ENCODE measurements around the gene TBC1D3H.
"Not testable (repeated sequence)": the region's sequence is repeated elsewhere in the genome, so short reads cannot be mapped to it uniquely, and the experiment has no call there.

The TBC1D3H gene

DNA sequence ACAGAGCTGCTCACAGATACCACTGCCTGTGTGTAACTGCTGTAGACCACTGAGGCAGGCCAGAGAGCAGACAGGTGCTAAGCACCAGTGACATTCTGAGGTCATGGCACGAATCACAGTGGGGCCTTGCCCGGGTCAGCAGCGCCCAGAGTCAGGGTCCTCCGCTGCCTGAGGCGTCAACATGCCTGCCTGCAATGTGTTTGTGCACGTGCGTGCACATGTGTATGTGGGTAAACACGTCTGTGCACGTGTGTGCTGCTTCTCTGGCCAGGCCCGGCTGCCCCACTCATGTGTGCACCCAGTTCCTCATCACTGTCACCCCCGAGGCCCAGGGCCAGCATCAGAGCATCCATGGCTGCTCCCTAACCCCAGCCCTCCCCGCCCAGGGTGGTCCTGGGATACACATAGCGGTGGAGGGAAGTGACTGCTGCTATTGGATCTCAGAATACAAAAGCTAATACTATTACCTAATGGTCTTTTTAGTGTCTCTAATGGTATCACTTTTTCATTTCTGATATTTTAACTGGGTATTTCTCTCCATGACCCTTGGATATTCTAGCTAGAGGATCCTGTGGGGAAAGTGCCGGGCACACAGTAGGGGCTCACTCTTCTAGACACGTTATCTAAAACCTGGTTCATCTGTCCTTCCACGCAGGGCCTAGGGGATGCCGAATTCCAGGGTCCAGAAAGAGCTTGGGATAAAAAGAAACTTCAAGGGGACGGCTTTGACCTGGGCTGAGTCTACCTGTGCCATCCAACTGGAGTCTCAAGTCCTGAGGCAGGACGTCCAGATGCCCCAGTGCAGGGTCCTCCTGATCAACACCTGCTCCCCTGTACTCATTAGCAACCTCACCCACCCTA lies at the start of gene TBC1D3H:
TSS of gene TBC1D3H (minus strand) at position 51 of the 861 bp plus-strand sequence. CDS start 1,540 bp downstream, outside the sequence.
- H3K27me3 ChIP-seq (replicated peaks; ENCODE audit: insufficient read depth, low read length); H3F3A ChIP-seq (ENCODE audit: insufficient read depth, low read length); H3K9ac ChIP-seq (ENCODE audit: low read length); DNase-seq; H3K79me2 ChIP-seq (ENCODE audit: low read length); H3K4me3 ChIP-seq (ENCODE audit: low read length); H3K4me2 ChIP-seq (ENCODE audit: low read depth, low read length); H3K36me3 ChIP-seq (replicated peaks; ENCODE audit: insufficient read depth, low read length); H4K20me1 ChIP-seq (ENCODE audit: insufficient read depth, low read length); H3K27ac ChIP-seq (ENCODE audit: low read length); H2AFZ ChIP-seq (ENCODE audit: low read length); H3K9me2 ChIP-seq (replicated peaks; ENCODE audit: insufficient read depth, low read length); H3K9me3 ChIP-seq (replicated peaks; ENCODE audit: insufficient read depth, low read length); H3K4me1 ChIP-seq (ENCODE audit: low read length): not testable (repeated sequence)

DNA sequence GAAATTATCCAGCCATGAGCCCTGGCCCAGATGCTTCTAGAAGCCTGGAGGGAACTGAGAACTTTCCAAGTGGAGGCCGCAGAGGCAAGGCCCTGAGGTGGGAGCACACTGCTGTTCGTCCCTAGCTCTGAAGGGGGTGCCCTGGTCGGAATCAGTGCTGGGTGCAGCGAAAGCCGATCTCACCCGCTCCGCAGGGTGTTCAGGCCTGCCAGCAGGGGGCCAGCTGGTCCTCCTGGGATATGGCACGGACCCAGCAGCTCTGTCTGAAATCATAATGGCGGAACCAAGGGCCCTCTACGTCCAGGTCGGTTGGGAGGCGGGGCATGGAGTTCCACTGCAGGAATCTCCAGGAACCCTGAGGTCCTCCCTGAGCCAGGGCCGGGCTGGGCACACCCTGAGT lies 40.7 kb upstream of the TBC1D3H start:
- not testable (repeated sequence) for H3K4me2 ChIP-seq (ENCODE audit: low read depth, low read length); H3K36me3 ChIP-seq (replicated peaks; ENCODE audit: insufficient read depth, low read length); H3K79me2 ChIP-seq (ENCODE audit: low read length); H3K27ac ChIP-seq (ENCODE audit: low read length); H3K9me2 ChIP-seq (replicated peaks; ENCODE audit: insufficient read depth, low read length); H3K4me3 ChIP-seq (ENCODE audit: low read length); DNase-seq; H3K4me1 ChIP-seq (ENCODE audit: low read length); H3K9me3 ChIP-seq (replicated peaks; ENCODE audit: insufficient read depth, low read length); H3F3A ChIP-seq (ENCODE audit: insufficient read depth, low read length); H3K27me3 ChIP-seq (replicated peaks; ENCODE audit: insufficient read depth, low read length); H4K20me1 ChIP-seq (ENCODE audit: insufficient read depth, low read length); H2AFZ ChIP-seq (ENCODE audit: low read length); H3K9ac ChIP-seq (ENCODE audit: low read length)

DNA sequence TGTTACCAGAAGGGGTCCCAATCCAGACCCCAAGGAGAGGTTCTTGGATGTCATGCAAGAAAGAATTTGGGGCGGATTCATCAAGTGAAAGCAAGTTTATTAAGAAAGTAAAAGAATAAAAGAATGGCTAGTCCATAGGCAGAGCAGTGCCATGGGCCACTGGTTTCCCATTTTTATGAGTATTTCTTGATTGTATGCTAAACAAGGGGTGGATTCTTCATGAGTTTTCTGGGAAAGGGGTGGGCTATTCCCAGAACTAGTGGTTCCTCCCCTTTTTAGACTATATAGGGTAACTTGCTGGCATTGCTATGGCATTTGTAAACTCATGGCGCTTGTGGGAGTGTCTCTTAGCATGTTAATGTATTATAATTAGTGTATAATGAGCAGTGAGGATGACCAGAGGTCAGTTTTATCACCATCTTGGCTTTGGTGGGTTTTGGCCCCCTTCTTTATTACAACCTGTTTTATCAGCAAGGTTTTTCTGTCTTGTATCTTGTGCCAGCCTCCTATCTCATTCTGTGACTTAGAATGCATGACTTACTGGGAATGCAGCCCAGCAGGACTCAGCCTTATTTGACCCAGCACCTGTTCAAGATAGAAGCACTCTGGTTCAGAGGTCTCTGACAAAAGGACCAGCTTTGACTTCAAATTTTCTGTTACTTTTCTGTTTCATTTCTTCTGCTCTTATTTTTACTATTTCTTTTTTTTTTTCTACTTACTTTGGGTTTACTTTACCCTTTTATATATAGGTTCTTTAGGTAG lies 27.1 kb upstream of the TBC1D3H start:
- not testable (repeated sequence) for H3K9me2 ChIP-seq (replicated peaks; ENCODE audit: insufficient read depth, low read length)

DNA sequence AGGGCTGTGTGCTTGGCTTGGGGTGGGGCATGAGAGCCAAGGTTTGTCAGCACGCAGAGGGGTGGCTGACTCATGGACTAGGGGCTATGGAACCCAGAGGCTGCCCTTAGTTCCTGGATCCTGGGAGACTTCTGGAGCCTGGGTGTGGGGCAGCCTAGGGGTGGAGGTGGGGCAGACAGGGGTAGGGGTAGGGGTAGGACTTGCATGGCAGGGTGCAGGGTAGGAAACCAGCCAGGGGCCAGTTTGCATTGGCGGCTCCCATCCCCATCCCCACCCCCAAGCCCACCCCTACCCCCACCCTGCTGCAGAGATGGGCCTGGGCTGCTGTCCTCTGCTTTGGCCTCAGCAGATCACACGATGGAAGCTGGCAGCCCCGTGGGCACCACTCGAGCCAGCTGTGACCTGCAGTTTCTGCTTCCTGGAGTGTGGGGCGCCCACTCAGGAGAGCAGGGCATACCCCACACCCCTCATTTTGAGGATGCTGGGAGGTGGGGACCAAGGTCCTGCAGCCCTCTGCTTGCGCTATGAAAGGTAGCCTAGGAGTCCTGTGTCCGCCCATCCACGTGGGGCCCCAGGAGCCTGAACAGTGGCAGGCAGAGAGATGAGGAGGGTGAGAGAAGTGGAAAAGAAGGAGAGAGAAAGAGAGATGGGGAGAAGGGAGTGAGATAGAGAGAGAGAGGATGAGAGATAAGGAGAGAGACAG lies 2.9 kb upstream of the TBC1D3H start:
- H4K20me1 ChIP-seq (ENCODE audit: insufficient read depth, low read length); H2AFZ ChIP-seq (ENCODE audit: low read length); H3K4me3 ChIP-seq (ENCODE audit: low read length); H3K27ac ChIP-seq (ENCODE audit: low read length); H3K9me2 ChIP-seq (replicated peaks; ENCODE audit: insufficient read depth, low read length); H3K9me3 ChIP-seq (replicated peaks; ENCODE audit: insufficient read depth, low read length); H3K9ac ChIP-seq (ENCODE audit: low read length); DNase-seq; H3K4me1 ChIP-seq (ENCODE audit: low read length); H3F3A ChIP-seq (ENCODE audit: insufficient read depth, low read length); H3K4me2 ChIP-seq (ENCODE audit: low read depth, low read length); H3K27me3 ChIP-seq (replicated peaks; ENCODE audit: insufficient read depth, low read length); H3K36me3 ChIP-seq (replicated peaks; ENCODE audit: insufficient read depth, low read length); H3K79me2 ChIP-seq (ENCODE audit: low read length): not testable (repeated sequence)

More for the DNA sequence above, 27.1 kb upstream of the TBC1D3H start:
- H3K9me3 ChIP-seq (replicated peaks; ENCODE audit: insufficient read depth, low read length); H3K4me3 ChIP-seq (ENCODE audit: low read length); DNase-seq; H3F3A ChIP-seq (ENCODE audit: insufficient read depth, low read length); H3K27ac ChIP-seq (ENCODE audit: low read length); H4K20me1 ChIP-seq (ENCODE audit: insufficient read depth, low read length); H3K4me1 ChIP-seq (ENCODE audit: low read length); H3K79me2 ChIP-seq (ENCODE audit: low read length); H3K27me3 ChIP-seq (replicated peaks; ENCODE audit: insufficient read depth, low read length); H3K9ac ChIP-seq (ENCODE audit: low read length); H2AFZ ChIP-seq (ENCODE audit: low read length); H3K4me2 ChIP-seq (ENCODE audit: low read depth, low read length); H3K36me3 ChIP-seq (replicated peaks; ENCODE audit: insufficient read depth, low read length): not testable (repeated sequence)

DNA sequence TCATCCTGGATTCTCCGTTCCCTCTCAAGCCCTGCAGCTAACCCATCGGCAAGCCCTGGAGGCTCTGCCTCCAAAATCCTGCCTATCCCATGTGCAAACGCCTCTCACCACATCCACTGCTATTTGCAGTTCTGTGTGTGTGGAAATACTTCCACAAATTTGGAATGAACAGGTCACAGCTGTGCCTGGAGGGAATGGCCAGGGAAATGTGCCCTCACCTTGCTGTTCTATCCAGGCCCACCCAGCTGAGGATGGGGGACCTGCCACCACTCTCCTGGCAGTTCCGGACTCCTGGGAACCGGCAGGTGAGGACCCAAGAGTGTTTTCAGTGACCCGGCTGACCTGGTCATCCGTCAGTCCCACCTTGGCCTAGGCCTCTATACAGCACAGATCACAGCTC lies 12.3 kb downstream of the TBC1D3H start:
- H3K36me3 ChIP-seq (replicated peaks; ENCODE audit: insufficient read depth, low read length); H3K4me3 ChIP-seq (ENCODE audit: low read length); H3F3A ChIP-seq (ENCODE audit: insufficient read depth, low read length); H3K27me3 ChIP-seq (replicated peaks; ENCODE audit: insufficient read depth, low read length); H3K27ac ChIP-seq (ENCODE audit: low read length); H3K9ac ChIP-seq (ENCODE audit: low read length); H4K20me1 ChIP-seq (ENCODE audit: insufficient read depth, low read length); DNase-seq; H3K79me2 ChIP-seq (ENCODE audit: low read length); H3K4me2 ChIP-seq (ENCODE audit: low read depth, low read length); H3K4me1 ChIP-seq (ENCODE audit: low read length); H2AFZ ChIP-seq (ENCODE audit: low read length); H3K9me3 ChIP-seq (replicated peaks; ENCODE audit: insufficient read depth, low read length); H3K9me2 ChIP-seq (replicated peaks; ENCODE audit: insufficient read depth, low read length): not testable (repeated sequence)

DNA sequence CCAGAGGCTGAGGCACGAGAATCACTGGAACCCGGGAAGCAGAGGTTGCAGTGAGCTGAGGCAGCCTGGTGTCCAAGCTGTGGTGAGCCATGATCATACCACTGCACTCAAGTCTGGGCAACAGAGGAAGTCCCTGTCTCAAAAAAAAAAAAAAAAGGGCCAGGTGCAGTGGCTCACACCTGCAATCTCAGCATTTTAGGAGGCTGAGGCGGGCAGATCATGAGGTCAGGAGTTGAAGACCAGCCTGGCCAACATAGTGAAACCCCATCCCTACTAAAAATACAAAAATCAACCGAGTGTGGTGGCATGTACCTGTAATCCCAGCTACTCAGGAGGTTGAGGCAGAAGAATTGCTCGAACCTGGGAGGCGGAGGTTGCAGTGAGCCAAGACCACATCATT lies 25.7 kb downstream of the TBC1D3H start:
- not testable (repeated sequence) for H3K27me3 ChIP-seq (replicated peaks; ENCODE audit: insufficient read depth, low read length); H3K79me2 ChIP-seq (ENCODE audit: low read length); H3K4me3 ChIP-seq (ENCODE audit: low read length); H2AFZ ChIP-seq (ENCODE audit: low read length); H3K36me3 ChIP-seq (replicated peaks; ENCODE audit: insufficient read depth, low read length); H4K20me1 ChIP-seq (ENCODE audit: insufficient read depth, low read length); H3K4me1 ChIP-seq (ENCODE audit: low read length); H3K9me2 ChIP-seq (replicated peaks; ENCODE audit: insufficient read depth, low read length); H3K4me2 ChIP-seq (ENCODE audit: low read depth, low read length); H3K9me3 ChIP-seq (replicated peaks; ENCODE audit: insufficient read depth, low read length); H3K9ac ChIP-seq (ENCODE audit: low read length); H3K27ac ChIP-seq (ENCODE audit: low read length); H3F3A ChIP-seq (ENCODE audit: insufficient read depth, low read length)
- peak; percentile 62 for DNase-seq

Measured in MM.1S (cell line).